Measurements from ENCODE around the gene CCDC169. TPM values are rescaled to one million over a fixed set of nuclear protein-coding genes. Genes with fewer than 3 reads are reported as not detected.
"Not testable (repeated sequence)": the region's sequence is repeated elsewhere in the genome, so short reads cannot be mapped to it uniquely, and the experiment has no call there.

CCDC169 gene
- total and polyA plus RNA-seq, 2 donors (not counting 1 experiment from before 2014, with no cell fraction given) = 0.07 TPM; not detected in 1

DNA sequence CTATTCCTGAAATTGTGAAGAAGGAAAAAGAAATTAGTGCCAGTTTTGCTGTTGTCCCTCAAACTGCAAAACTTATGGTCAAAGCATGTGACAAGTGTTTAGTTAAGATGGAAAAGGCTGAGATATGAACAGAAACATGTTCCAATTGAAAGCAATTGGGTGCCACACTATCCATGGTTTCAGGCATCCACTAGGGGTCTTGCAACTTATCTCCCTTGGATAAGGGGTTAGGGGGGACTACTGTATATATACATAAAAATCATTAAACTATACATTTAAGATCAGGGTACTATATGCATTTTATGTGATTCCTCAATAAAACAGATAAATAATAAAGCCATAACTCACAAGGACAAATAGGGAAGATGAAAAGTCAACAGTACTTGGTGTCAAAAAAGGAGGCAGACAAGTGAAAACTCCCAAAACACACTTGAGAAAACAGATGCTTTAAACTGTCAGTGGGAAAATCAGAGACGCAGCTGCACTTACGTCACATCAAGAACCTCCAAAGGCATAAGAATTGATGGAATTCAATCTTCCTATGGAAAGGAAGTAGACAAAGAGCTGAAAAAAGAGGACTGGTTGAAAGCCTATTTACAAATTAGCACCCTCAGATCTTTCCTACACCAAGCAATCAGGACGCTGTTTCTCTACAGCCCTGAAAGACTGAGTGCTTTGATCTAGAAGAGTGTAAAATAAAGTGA is 40.5 kb upstream of the CCDC169 start:
- no peak for TF ChIP-seq EZH2 (IDR thresholded peaks at IDR 0.05; ENCODE audit: borderline replicate concordance, insufficient read depth, low read depth, low read length, poor library complexity, severe bottlenecking)
- TF ChIP-seq, protein P1, sequence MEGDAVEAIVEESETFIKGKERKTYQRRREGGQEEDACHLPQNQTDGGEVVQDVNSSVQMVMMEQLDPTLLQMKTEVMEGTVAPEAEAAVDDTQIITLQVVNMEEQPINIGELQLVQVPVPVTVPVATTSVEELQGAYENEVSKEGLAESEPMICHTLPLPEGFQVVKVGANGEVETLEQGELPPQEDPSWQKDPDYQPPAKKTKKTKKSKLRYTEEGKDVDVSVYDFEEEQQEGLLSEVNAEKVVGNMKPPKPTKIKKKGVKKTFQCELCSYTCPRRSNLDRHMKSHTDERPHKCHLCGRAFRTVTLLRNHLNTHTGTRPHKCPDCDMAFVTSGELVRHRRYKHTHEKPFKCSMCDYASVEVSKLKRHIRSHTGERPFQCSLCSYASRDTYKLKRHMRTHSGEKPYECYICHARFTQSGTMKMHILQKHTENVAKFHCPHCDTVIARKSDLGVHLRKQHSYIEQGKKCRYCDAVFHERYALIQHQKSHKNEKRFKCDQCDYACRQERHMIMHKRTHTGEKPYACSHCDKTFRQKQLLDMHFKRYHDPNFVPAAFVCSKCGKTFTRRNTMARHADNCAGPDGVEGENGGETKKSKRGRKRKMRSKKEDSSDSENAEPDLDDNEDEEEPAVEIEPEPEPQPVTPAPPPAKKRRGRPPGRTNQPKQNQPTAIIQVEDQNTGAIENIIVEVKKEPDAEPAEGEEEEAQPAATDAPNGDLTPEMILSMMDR (IDR thresholded peaks at IDR 0.05) = no peak
- Histone ChIP-seq H3K27me3 (replicated peaks in 1 of 4; ENCODE audit: control extremely low read depth in 1 of 4, control insufficient read depth in 3 of 4, insufficient read depth in 4 of 4, low read length in 3 of 4) (no peaks in the 10 kb centered on the region), H3K4me2 (replicated peaks; ENCODE audit: low read depth, low read length, poor library complexity, severe bottlenecking) (no peak overlapping the region), H3K9me3 (ENCODE audit: control extremely low read depth in 1 of 3, control insufficient read depth in 2 of 3, insufficient read depth in 1 of 3, low read length in 2 of 3) (no peaks in the 10 kb centered on the region), H3K9ac (ENCODE audit: low read length) (no peak overlapping the region), H3K79me2 (ENCODE audit: control insufficient read depth, insufficient read depth, low read length) (peaks cover 58% of the 10 kb centered on the region), H3K27ac (ENCODE audit: low read length in 2 of 2) (no peak overlapping the region), H3K4me1 (ENCODE audit: control insufficient read depth in 2 of 2, insufficient read depth in 2 of 2, low read length in 2 of 2) (no peaks in the 10 kb centered on the region), H3K4me3 (ENCODE audit: control extremely low read depth in 1 of 5, extremely low read depth in 1 of 5, insufficient read depth in 1 of 5, low read depth in 2 of 5, low read length in 4 of 5) (no peak overlapping the region), H3K36me3 (replicated peaks in 1 of 2; ENCODE audit: control extremely low read depth in 1 of 2, control insufficient read depth in 1 of 2, extremely low read depth in 1 of 2, insufficient read depth in 2 of 2, low read length in 1 of 2) (peaks cover 0 to 8% of the 10 kb centered on the region in 2 experiments), H2AFZ (ENCODE audit: insufficient read depth, low read depth, low read length, poor library complexity, severe bottlenecking) (no peak overlapping the region), H4K20me1 (ENCODE audit: control insufficient read depth, insufficient read depth, low read length, poor library complexity, severe bottlenecking) (peaks cover 17% of the 10 kb centered on the region)
- Mint-ChIP-seq H3K27me3 (no peaks in the 10 kb centered on the region), H3K9me3 (ENCODE audit: insufficient read depth) (no peaks in the 10 kb centered on the region), H3K4me3 (no peak overlapping the region), H3K4me1 (peaks cover 2% of the 10 kb centered on the region), H3K27ac (no peak overlapping the region)
- intact Hi-C loops (cut with micrococcal nuclease) = no loop called here
- ATAC-seq (ENCODE audit: low read depth) (no peak), DNase-seq (no peak)
- ChIA-PET CTCF (no interaction called here), POLR2A (no interaction called here)
- no CpG with 5 or more reads among the region's 3 CpGs for WGBS (ENCODE audit: insufficient coverage)

DNA sequence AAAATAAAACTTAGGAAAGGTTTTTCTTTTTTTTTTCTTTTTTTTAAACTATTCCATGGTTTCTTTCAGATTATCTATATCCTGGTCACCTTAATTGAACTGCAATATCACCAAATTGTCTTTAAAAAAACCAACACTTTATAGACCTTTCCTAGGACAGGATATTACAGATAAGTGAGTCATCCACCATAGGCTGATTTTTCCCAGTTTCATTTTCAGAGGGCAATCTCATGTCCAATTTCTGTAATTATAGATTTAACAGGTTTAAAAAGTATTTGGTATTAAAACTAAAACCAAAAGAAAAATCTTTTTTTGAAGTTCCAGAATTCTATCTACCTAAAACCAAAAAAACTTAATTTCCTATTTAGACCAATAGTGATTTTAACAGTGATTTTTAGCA is 35.4 kb upstream of the CCDC169 start:
- no peaks in the 10 kb centered on the region for H3K27me3 ChIP-seq (replicated peaks in 1 of 4; ENCODE audit: control extremely low read depth in 1 of 4, control insufficient read depth in 3 of 4, insufficient read depth in 4 of 4, low read length in 3 of 4)
- no peak overlapping the region for H3K4me3 Mint-ChIP-seq
- CTCF ChIA-PET = interaction anchor here (0.8 kb wide), 1 partner anchor 11 kb away, joined by 4 read pairs; no protein-coding TSS in a partner anchor
- POLR2A ChIA-PET = no interaction called here
- peaks cover 16% of the 10 kb centered on the region for H4K20me1 ChIP-seq (ENCODE audit: control insufficient read depth, insufficient read depth, low read length, poor library complexity, severe bottlenecking)
- H3K9ac ChIP-seq (ENCODE audit: low read length) = no peak overlapping the region
- peaks cover 0 to 14% of the 10 kb centered on the region in 2 experiments for H3K36me3 ChIP-seq (replicated peaks in 1 of 2; ENCODE audit: control extremely low read depth in 1 of 2, control insufficient read depth in 1 of 2, extremely low read depth in 1 of 2, insufficient read depth in 2 of 2, low read length in 1 of 2)
- H3K4me2 ChIP-seq (replicated peaks; ENCODE audit: low read depth, low read length, poor library complexity, severe bottlenecking) = no peak overlapping the region
- no peaks in the 10 kb centered on the region for H3K27me3 Mint-ChIP-seq
- H3K4me1 ChIP-seq (ENCODE audit: control insufficient read depth in 2 of 2, insufficient read depth in 2 of 2, low read length in 2 of 2) = no peaks in the 10 kb centered on the region
- no peak for ATAC-seq (ENCODE audit: low read depth)
- H2AFZ ChIP-seq (ENCODE audit: insufficient read depth, low read depth, low read length, poor library complexity, severe bottlenecking) = no peak overlapping the region
- no peak overlapping the region for H3K27ac ChIP-seq (ENCODE audit: low read length in 2 of 2)
- DNase-seq = no peak
- intact Hi-C loops (cut with micrococcal nuclease) = no loop called here
- H3K79me2 ChIP-seq (ENCODE audit: control insufficient read depth, insufficient read depth, low read length) = peaks cover 24% of the 10 kb centered on the region
- H3K9me3 ChIP-seq (ENCODE audit: control extremely low read depth in 1 of 3, control insufficient read depth in 2 of 3, insufficient read depth in 1 of 3, low read length in 2 of 3) = no peaks in the 10 kb centered on the region
- no peak overlapping the region for H3K27ac Mint-ChIP-seq
- peaks cover 2% of the 10 kb centered on the region for H3K4me1 Mint-ChIP-seq
- TF ChIP-seq EZH2 (IDR thresholded peaks at IDR 0.05; ENCODE audit: borderline replicate concordance, insufficient read depth, low read depth, low read length, poor library complexity, severe bottlenecking) = no peak
- TF ChIP-seq, protein P1 (IDR thresholded peaks at IDR 0.05) = no peak
- no peaks in the 10 kb centered on the region for H3K9me3 Mint-ChIP-seq (ENCODE audit: insufficient read depth)
- H3K4me3 ChIP-seq (ENCODE audit: control extremely low read depth in 1 of 5, extremely low read depth in 1 of 5, insufficient read depth in 1 of 5, low read depth in 2 of 5, low read length in 4 of 5) = no peak overlapping the region

DNA sequence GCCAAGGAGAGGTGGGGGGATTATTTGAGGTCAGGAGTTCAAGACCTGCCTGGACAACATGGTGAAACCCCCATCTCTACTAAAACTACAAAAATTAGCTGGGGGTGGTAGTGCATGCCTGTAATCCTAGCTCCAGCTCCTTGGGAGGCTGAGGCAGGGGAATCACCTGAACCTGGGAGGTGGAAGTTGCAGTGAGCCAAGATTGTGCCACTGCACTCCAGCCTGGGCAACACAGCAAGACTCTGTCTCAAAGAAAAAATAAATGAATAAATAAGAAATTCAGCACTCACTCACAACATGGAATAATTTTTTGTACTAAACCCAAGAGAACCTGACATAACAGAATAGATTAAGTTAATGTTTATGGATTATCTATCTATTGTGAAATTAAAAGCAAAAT is 34.6 kb upstream of the CCDC169 start:
- POLR2A ChIA-PET; ATAC-seq (ENCODE audit: low read depth): not testable (repeated sequence)

More for the DNA sequence above, 34.6 kb upstream of the CCDC169 start:
- DNase-seq; H3K4me1 Mint-ChIP-seq; H3K9me3 Mint-ChIP-seq (ENCODE audit: insufficient read depth); H3K27me3 ChIP-seq (replicated peaks in 1 of 4; ENCODE audit: control extremely low read depth in 1 of 4, control insufficient read depth in 3 of 4, insufficient read depth in 4 of 4, low read length in 3 of 4); H3K9ac ChIP-seq (ENCODE audit: low read length); H3K9me3 ChIP-seq (ENCODE audit: control extremely low read depth in 1 of 3, control insufficient read depth in 2 of 3, insufficient read depth in 1 of 3, low read length in 2 of 3); H3K4me2 ChIP-seq (replicated peaks; ENCODE audit: low read depth, low read length, poor library complexity, severe bottlenecking); H3K27ac Mint-ChIP-seq; intact Hi-C loops (cut with micrococcal nuclease); H3K4me1 ChIP-seq (ENCODE audit: control insufficient read depth in 2 of 2, insufficient read depth in 2 of 2, low read length in 2 of 2); H3K27me3 Mint-ChIP-seq; H3K27ac ChIP-seq (ENCODE audit: low read length in 2 of 2); H3K4me3 Mint-ChIP-seq; H2AFZ ChIP-seq (ENCODE audit: insufficient read depth, low read depth, low read length, poor library complexity, severe bottlenecking); H3K4me3 ChIP-seq (ENCODE audit: control extremely low read depth in 1 of 5, extremely low read depth in 1 of 5, insufficient read depth in 1 of 5, low read depth in 2 of 5, low read length in 4 of 5): not testable (repeated sequence)
- peaks cover 0 to 14% of the 10 kb centered on the region in 2 experiments for H3K36me3 ChIP-seq (replicated peaks in 1 of 2; ENCODE audit: control extremely low read depth in 1 of 2, control insufficient read depth in 1 of 2, extremely low read depth in 1 of 2, insufficient read depth in 2 of 2, low read length in 1 of 2)
- peaks cover 17% of the 10 kb centered on the region for H3K79me2 ChIP-seq (ENCODE audit: control insufficient read depth, insufficient read depth, low read length)
- CTCF ChIA-PET = interaction anchor here (0.8 kb wide), 1 partner anchor 11 kb away, joined by 4 read pairs; no protein-coding TSS in a partner anchor
- peaks cover 16% of the 10 kb centered on the region for H4K20me1 ChIP-seq (ENCODE audit: control insufficient read depth, insufficient read depth, low read length, poor library complexity, severe bottlenecking)

All from B cell (primary cell).